ENCODE measurements around the gene RSAD1.
"Not testable (repeated sequence)": the region's sequence is repeated elsewhere in the genome, so short reads cannot be mapped to it uniquely, and the experiment has no call there.

RSAD1 gene

DNA sequence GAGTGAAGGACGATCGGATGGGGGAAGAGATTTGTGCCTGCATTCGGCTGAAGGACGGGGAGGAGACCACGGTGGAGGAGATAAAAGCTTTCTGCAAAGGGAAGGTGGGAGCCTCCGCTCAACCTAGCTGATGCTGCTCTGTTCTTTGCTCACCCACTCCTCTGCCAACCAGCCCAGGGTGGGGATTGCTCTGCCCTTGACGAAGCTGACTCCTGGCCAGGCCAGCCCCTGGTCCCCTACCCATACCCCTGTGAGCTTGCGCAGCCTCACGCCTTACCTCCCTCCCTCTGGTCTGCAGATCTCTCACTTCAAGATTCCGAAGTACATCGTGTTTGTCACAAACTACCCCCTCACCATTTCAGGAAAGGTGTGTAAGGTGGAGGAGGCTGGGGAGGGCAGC lies 4.8 kb upstream of the RSAD1 start:
- H3K4me3 ChIP-seq (ENCODE audit: low read depth in 1 of 2, low read length in 2 of 2) = no peak overlapping the region
- no peak overlapping the region for H3K27ac ChIP-seq (ENCODE audit: low read length)
- no peak overlapping the region for H2AFZ ChIP-seq (ENCODE audit: low read depth, low read length)
- H3K9me3 ChIP-seq (ENCODE audit: insufficient read depth, low read length, severe bottlenecking) = no peaks in the 10 kb centered on the region
- peaks cover 11% of the 10 kb centered on the region for H3K36me3 ChIP-seq (ENCODE audit: insufficient read depth, low read length)
- ATAC-seq (ENCODE audit: insufficient read depth, low read depth) (no peak), DNase-seq (no peak)
- H4K20me1 ChIP-seq (ENCODE audit: insufficient read depth, low read length) = no peaks in the 10 kb centered on the region
- peaks cover 10% of the 10 kb centered on the region for H3K79me2 ChIP-seq (ENCODE audit: insufficient read depth, low read length)
- H3K4me2 ChIP-seq (ENCODE audit: insufficient read depth, low read length) = no peak overlapping the region
- peaks cover 12% of the 10 kb centered on the region for H3K4me1 ChIP-seq (ENCODE audit: insufficient read depth, low read length)
- H3K9ac ChIP-seq (ENCODE audit: low read depth, low read length) = no peak overlapping the region
- TF ChIP-seq, protein P1, sequence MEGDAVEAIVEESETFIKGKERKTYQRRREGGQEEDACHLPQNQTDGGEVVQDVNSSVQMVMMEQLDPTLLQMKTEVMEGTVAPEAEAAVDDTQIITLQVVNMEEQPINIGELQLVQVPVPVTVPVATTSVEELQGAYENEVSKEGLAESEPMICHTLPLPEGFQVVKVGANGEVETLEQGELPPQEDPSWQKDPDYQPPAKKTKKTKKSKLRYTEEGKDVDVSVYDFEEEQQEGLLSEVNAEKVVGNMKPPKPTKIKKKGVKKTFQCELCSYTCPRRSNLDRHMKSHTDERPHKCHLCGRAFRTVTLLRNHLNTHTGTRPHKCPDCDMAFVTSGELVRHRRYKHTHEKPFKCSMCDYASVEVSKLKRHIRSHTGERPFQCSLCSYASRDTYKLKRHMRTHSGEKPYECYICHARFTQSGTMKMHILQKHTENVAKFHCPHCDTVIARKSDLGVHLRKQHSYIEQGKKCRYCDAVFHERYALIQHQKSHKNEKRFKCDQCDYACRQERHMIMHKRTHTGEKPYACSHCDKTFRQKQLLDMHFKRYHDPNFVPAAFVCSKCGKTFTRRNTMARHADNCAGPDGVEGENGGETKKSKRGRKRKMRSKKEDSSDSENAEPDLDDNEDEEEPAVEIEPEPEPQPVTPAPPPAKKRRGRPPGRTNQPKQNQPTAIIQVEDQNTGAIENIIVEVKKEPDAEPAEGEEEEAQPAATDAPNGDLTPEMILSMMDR (IDR thresholded peaks at IDR 0.05; ENCODE audit: borderline replicate concordance, extremely low read depth, low read length, poor library complexity, severe bottlenecking) = no peak
- TF ChIP-seq EZH2 (IDR thresholded peaks at IDR 0.05; ENCODE audit: borderline replicate concordance, low read depth, low read length, severe bottlenecking) = no peak
- H3K27me3 ChIP-seq (ENCODE audit: insufficient read depth, low read length, poor library complexity) = no peaks in the 10 kb centered on the region

DNA sequence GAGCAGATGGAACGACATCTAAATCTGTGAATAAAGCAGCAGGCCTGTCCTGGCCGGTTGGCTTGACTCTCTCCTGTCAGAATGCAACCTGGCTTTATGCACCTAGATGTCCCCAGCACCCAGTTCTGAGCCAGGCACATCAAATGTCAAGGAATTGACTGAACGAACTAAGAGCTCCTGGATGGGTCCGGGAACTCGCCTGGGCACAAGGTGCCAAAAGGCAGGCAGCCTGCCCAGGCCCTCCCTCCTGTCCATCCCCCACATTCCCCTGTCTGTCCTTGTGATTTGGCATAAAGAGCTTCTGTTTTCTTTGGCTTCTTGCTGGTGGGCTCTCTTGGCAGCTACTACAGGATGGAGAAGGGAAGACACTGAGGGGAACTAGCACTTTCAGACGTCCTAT lies 4.1 kb upstream of the RSAD1 start:
- H3K36me3 ChIP-seq (ENCODE audit: insufficient read depth, low read length) = peaks cover 11% of the 10 kb centered on the region
- H3K4me3 ChIP-seq (ENCODE audit: low read depth in 1 of 2, low read length in 2 of 2) = no peak overlapping the region
- no peak overlapping the region for H3K27ac ChIP-seq (ENCODE audit: low read length)
- no peak overlapping the region for H3K9ac ChIP-seq (ENCODE audit: low read depth, low read length)
- peaks cover 16% of the 10 kb centered on the region for H3K79me2 ChIP-seq (ENCODE audit: insufficient read depth, low read length)
- no peaks in the 10 kb centered on the region for H3K9me3 ChIP-seq (ENCODE audit: insufficient read depth, low read length, severe bottlenecking)
- DNase-seq (no peak), ATAC-seq (ENCODE audit: insufficient read depth, low read depth) (no peak)
- no peak for TF ChIP-seq EZH2 (IDR thresholded peaks at IDR 0.05; ENCODE audit: borderline replicate concordance, low read depth, low read length, severe bottlenecking)
- TF ChIP-seq, protein P1 (IDR thresholded peaks at IDR 0.05; ENCODE audit: borderline replicate concordance, extremely low read depth, low read length, poor library complexity, severe bottlenecking) = no peak
- H2AFZ ChIP-seq (ENCODE audit: low read depth, low read length) = no peak overlapping the region
- H3K4me1 ChIP-seq (ENCODE audit: insufficient read depth, low read length) = peaks cover 16% of the 10 kb centered on the region
- H3K27me3 ChIP-seq (ENCODE audit: insufficient read depth, low read length, poor library complexity) = no peaks in the 10 kb centered on the region
- H3K4me2 ChIP-seq (ENCODE audit: insufficient read depth, low read length) = no peak overlapping the region
- no peaks in the 10 kb centered on the region for H4K20me1 ChIP-seq (ENCODE audit: insufficient read depth, low read length)

DNA sequence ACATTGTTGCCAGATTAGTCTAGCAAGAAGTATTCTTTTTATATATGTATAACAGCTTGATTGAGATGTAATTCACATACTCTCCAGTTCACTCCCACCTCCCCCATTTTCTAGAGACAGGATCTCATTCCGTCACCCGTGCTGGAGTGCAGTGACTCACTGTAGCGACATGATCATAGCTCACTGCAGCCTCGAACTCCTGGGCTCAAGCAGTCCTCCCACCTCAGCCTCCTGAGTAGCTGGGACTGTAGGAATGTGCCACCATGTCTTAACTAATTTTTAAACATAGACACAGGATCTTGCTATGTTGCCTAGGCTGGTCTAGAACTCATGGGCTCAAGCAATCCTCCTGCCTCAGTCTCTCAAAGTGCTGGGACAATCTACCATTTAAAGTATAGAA lies 3.3 kb upstream of the RSAD1 start:
- H3K27ac ChIP-seq (ENCODE audit: low read length) = no peak overlapping the region
- H3K79me2 ChIP-seq (ENCODE audit: insufficient read depth, low read length) = peaks cover 25% of the 10 kb centered on the region
- no peak overlapping the region for H2AFZ ChIP-seq (ENCODE audit: low read depth, low read length)
- peaks cover 7% of the 10 kb centered on the region; the same call in 1 of the 2 replicates for H4K20me1 ChIP-seq (ENCODE audit: insufficient read depth, low read length)
- no peaks in the 10 kb centered on the region for H3K9me3 ChIP-seq (ENCODE audit: insufficient read depth, low read length, severe bottlenecking)
- H3K4me1 ChIP-seq (ENCODE audit: insufficient read depth, low read length) = peaks cover 24% of the 10 kb centered on the region
- TF ChIP-seq, protein P1 (IDR thresholded peaks at IDR 0.05; ENCODE audit: borderline replicate concordance, extremely low read depth, low read length, poor library complexity, severe bottlenecking) = no peak
- TF ChIP-seq EZH2 (IDR thresholded peaks at IDR 0.05; ENCODE audit: borderline replicate concordance, low read depth, low read length, severe bottlenecking) = no peak
- ATAC-seq (ENCODE audit: insufficient read depth, low read depth) = no peak
- H3K36me3 ChIP-seq (ENCODE audit: insufficient read depth, low read length) = peaks cover 18% of the 10 kb centered on the region
- no peak for DNase-seq
- no peaks in the 10 kb centered on the region for H3K27me3 ChIP-seq (ENCODE audit: insufficient read depth, low read length, poor library complexity)
- no peak overlapping the region for H3K4me2 ChIP-seq (ENCODE audit: insufficient read depth, low read length)
- H3K9ac ChIP-seq (ENCODE audit: low read depth, low read length) = no peak overlapping the region
- H3K4me3 ChIP-seq (ENCODE audit: low read depth in 1 of 2, low read length in 2 of 2) = no peak overlapping the region

DNA sequence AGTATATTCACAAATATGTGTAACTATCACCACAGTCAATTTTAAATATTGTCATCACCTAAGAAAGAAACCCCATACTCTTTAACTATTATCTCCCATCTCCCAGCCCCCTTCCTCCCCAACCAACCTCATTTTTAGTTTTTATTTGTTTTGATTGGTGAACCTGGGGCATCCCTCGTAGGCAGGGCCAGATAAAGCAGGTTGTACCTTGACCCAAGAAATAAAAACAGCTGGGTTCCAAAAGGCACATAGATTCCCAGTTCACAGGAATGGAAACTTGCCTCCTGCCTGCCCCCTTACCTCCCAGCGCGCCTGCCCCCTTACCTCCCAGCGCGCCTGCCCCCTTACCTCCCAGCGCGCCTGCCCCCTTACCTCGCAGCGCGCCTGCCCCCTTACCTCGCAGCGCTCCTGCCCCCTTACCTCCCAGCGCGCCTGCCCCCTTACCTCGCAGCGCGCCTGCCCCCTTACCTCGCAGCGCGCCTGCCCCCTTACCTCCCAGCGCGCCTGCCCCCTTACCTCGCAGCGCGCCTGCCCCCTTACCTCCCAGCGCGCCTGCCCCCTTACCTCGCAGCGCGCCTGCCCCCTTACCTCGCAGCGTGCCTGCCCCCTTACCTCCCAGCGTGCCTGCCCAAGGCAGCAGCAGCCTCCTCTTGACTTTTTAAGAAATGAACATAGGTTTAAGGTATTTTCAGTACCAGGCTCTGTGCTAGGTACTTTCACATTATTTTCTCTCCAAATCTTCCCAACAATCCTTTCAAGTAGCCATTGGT lies 2.7 kb upstream of the RSAD1 start:
- H3K27me3 ChIP-seq (ENCODE audit: insufficient read depth, low read length, poor library complexity); H3K4me3 ChIP-seq (ENCODE audit: low read depth in 1 of 2, low read length in 2 of 2); ATAC-seq (ENCODE audit: insufficient read depth, low read depth); H2AFZ ChIP-seq (ENCODE audit: low read depth, low read length); DNase-seq; H4K20me1 ChIP-seq (ENCODE audit: insufficient read depth, low read length); H3K4me2 ChIP-seq (ENCODE audit: insufficient read depth, low read length); H3K9me3 ChIP-seq (ENCODE audit: insufficient read depth, low read length, severe bottlenecking); H3K9ac ChIP-seq (ENCODE audit: low read depth, low read length); H3K27ac ChIP-seq (ENCODE audit: low read length): not testable (repeated sequence)
- peaks cover 23% of the 10 kb centered on the region for H3K36me3 ChIP-seq (ENCODE audit: insufficient read depth, low read length)
- peaks cover 26% of the 10 kb centered on the region for H3K4me1 ChIP-seq (ENCODE audit: insufficient read depth, low read length)
- peaks cover 30% of the 10 kb centered on the region for H3K79me2 ChIP-seq (ENCODE audit: insufficient read depth, low read length)
